Stimulated activated CD8-positive, alpha-beta memory T cell treated with anti-CD3 and anti-CD28 coated beads, Interleukin-15, amount 100 ng/mL, for 1 hour (primary cell): ENCODE results near the gene KBTBD12.

ENCODE experiments used
- DNase-seq: peaks from one replicate; pipeline ENCODE4 v3.0.0-alpha.2; 2020; ENCODE audit warnings: low read depth

Gene KBTBD12

GRCh38 chr3:128014548-128014947, 99.5 kb downstream of the KBTBD12 start:
- no peak for DNase-seq

- DNase-seq, result no peak
Observed at GRCh38 chr3:128016502-128016901, 101.5 kb downstream of the KBTBD12 start.

- DNase-seq, result no peak
Observed at GRCh38 chr3:128021768-128022372, 106.8 kb downstream of the KBTBD12 start.

- DNase-seq, result no peak
Observed at GRCh38 chr3:128033102-128033501, 118.1 kb downstream of the KBTBD12 start.

GRCh38 chr3:128036119-128036518, 121.1 kb downstream of the KBTBD12 start:
- no peak for DNase-seq
